K562 (cell line): ENCODE results near the gene IRAG1. TPM values are rescaled to one million over a fixed set of nuclear protein-coding genes. Genes with fewer than 3 reads are reported as not detected.

Experiments used
- ATAC-seq: fragments of 200-7000 bp; cut with Tn5 transposase; 3 replicates; pipeline ENCODE4 v1.9.1; 2020; ENCODE audit warnings: moderate library complexity
- BruUV-seq: library from RNA; stranded (reverse); fragments of 400-500 nt; replicated peaks from 2 replicates; lab custom pipeline; 2021; lab: Mats Ljungman, UMichigan
- CTCF ChIA-PET: fragments of 300-600 bp; formaldehyde crosslinking; extraction: SDS; loops from one replicate; lab custom pipeline; 2021; ENCODE audit warnings: low intra/inter-chr PET ratio; lab: Yijun Ruan, JAX
- POLR2A ChIA-PET: fragments of 300-600, 350-650 bp; sonication (Branson Sonifier 250); formaldehyde crosslinking; extraction: SDS; loops from one replicate; lab custom pipeline; 2021; ENCODE audit warnings: antibody characterized with exemption, inconsistent platforms; lab: Yijun Ruan, JAX
- DNase-seq, 4 experiments: peaks; one replicate each; pipeline versions ENCODE4 v3.0.0 to v3.0.0-alpha.2; 2011 to 2018; ENCODE audit warnings: low spot score in 3 of 4, mixed read lengths in 3 of 4; ENCODE audit errors: extremely low read depth in 1 of 4
- FAIRE-seq: peaks from 2 replicates; lab custom pipeline; 2011; peaks lifted over from hg19 to GRCh38; lab: Jason Lieb, UNC
- H2AFZ ChIP-seq: 2 replicates; pipeline ENCODE4 v1.6.0; 2011; ENCODE audit warnings: low read depth, low read length, control low read depth, inconsistent platforms
- H3K27ac ChIP-seq: fragments of 200-600 bp; 3 replicates; pipeline ENCODE4 v1.8.0; 2011; ENCODE audit warnings: low read depth, mild to moderate bottlenecking, control low read depth, inconsistent platforms, low read length, moderate library complexity, mixed read lengths; ENCODE audit errors: extremely low read depth
- H3K27me3 ChIP-seq, 2 experiments: fragments of 300-600 bp in 1 of 2; 2 replicates in 1 of 2; 3 replicates in 1 of 2; pipeline versions ENCODE4 v1.6.0 to v1.8.0; 2011; ENCODE audit warnings: inconsistent platforms in 2 of 2, low read length in 2 of 2, mild to moderate bottlenecking in 1 of 2, mixed read lengths in 1 of 2, moderate library complexity in 1 of 2; ENCODE audit not compliant: control insufficient read depth in 2 of 2, insufficient read depth in 2 of 2
- H3K36me3 ChIP-seq: fragments of 300-600 bp; 3 replicates; pipeline ENCODE4 v1.8.0; 2011; ENCODE audit warnings: mild to moderate bottlenecking, low read length, inconsistent platforms; ENCODE audit not compliant: control insufficient read depth, insufficient read depth
- H3K4me1 ChIP-seq, 2 experiments: fragments of 200-600 bp in 1 of 2; replicated peaks in 1 of 2; 2 replicates in 1 of 2; 3 replicates in 1 of 2; pipeline versions ENCODE4 v1.5.1 to v1.8.0; 2011; ENCODE audit warnings: inconsistent platforms in 2 of 2, low read length in 2 of 2, mild to moderate bottlenecking in 1 of 2, mixed read lengths in 1 of 2, moderate library complexity in 1 of 2; ENCODE audit not compliant: control insufficient read depth in 2 of 2, insufficient read depth in 2 of 2
- H3K4me2 ChIP-seq: 2 replicates; pipeline ENCODE4 v1.6.1; 2011; ENCODE audit warnings: low read length, control low read depth, inconsistent platforms, mixed read lengths; ENCODE audit not compliant: insufficient read depth
- H3K4me3 ChIP-seq: fragments of 200-600 bp; sonication (generic), shearing (Covaris generic); 2 replicates; pipeline ENCODE4 v1.5.1; 2016; ENCODE audit warnings: control low read depth, inconsistent platforms
- H3K79me2 ChIP-seq: fragments of 200-600 bp; 3 replicates; pipeline ENCODE4 v1.8.0; 2011; ENCODE audit warnings: low read length, inconsistent platforms; ENCODE audit not compliant: control insufficient read depth, insufficient read depth
- H3K9ac ChIP-seq, 2 experiments: 2 replicates each; pipeline versions ENCODE4 v1.6.0 to v1.6.1; 2011; ENCODE audit warnings: low read depth in 2 of 2, low read length in 2 of 2, control low read depth in 1 of 2, inconsistent platforms in 1 of 2, mild to moderate bottlenecking in 1 of 2, mixed read lengths in 1 of 2; ENCODE audit not compliant: insufficient read depth in 1 of 2
- H3K9me1 ChIP-seq: one replicate; pipeline ENCODE4 v1.6.0; 2011; ENCODE audit warnings: inconsistent platforms, mild to moderate bottlenecking, low read length, moderate library complexity; ENCODE audit not compliant: control insufficient read depth, insufficient read depth
- H3K9me3 ChIP-seq: replicated peaks from 2 replicates; pipeline ENCODE4 v1.5.1; 2011; ENCODE audit warnings: low read depth, low read length, inconsistent platforms; ENCODE audit not compliant: control insufficient read depth, insufficient read depth
- H4K20me1 ChIP-seq: replicated peaks from 2 replicates; pipeline ENCODE4 v1.6.1; 2011; ENCODE audit warnings: low read length, inconsistent platforms, mixed read lengths; ENCODE audit not compliant: control insufficient read depth, insufficient read depth
- AFF1 ChIP-seq, 2 experiments: fragments of 450-650 bp; IDR thresholded peaks; 2 replicates each; pipeline ENCODE4 v1.6.1; 2018; ENCODE audit warnings: mild to moderate bottlenecking in 2 of 2, low read depth in 1 of 2; ENCODE audit not compliant: partially characterized antibody in 2 of 2
- ESRRA ChIP-seq: fragments of 450-650 bp; IDR thresholded peaks from 2 replicates; pipeline ENCODE4 v1.6.1; 2014; ENCODE audit warnings: low read depth, mild to moderate bottlenecking, moderate library complexity, borderline replicate concordance
- GATA2 ChIP-seq: sonication (generic); formaldehyde crosslinking; IDR thresholded peaks from 2 replicates; pipeline ENCODE4 v1.4.0; 2020; ENCODE audit warnings: mild to moderate bottlenecking, missing genetic modification reagents
- HMBOX1 ChIP-seq: sonication (generic); IDR thresholded peaks from 2 replicates; pipeline ENCODE4 v1.6.1; 2016
- NFRKB ChIP-seq: fragments of 450-650 bp; IDR thresholded peaks from 2 replicates; pipeline ENCODE4 v1.6.1; 2016; ENCODE audit warnings: low read depth
- NR1H2 ChIP-seq: sonication (generic); formaldehyde crosslinking; IDR thresholded peaks from 2 replicates; pipeline ENCODE4 v1.4.0; 2020; ENCODE audit warnings: mild to moderate bottlenecking, missing genetic modification reagents
- NRF1 ChIP-seq, 2 experiments: fragments of 450-650 bp; IDR thresholded peaks in 1 of 2; conservative IDR thresholded peaks in 1 of 2; 2 replicates each; pipeline ENCODE4 v1.6.1; 2014; ENCODE audit warnings: mild to moderate bottlenecking in 2 of 2
- SAFB2 ChIP-seq: fragments of 200-400 bp; formaldehyde crosslinking; IDR thresholded peaks from 2 replicates; pipeline ENCODE4 v1.6.1; 2018; ENCODE audit warnings: borderline replicate concordance, low read length, low read depth, moderate library complexity; ENCODE audit not compliant: severe bottlenecking
- SMARCB1 ChIP-seq: IDR thresholded peaks from 2 replicates; pipeline ENCODE4 v1.6.1; 2011; ENCODE audit warnings: improper control_type of control experiment, low read depth; ENCODE audit not compliant: insufficient read length
- SNIP1 ChIP-seq: fragments of 450-650 bp; IDR thresholded peaks from 2 replicates; pipeline ENCODE4 v1.7.1; 2017; ENCODE audit warnings: low read depth, mild to moderate bottlenecking
- SREBF2 ChIP-seq: sonication (generic); formaldehyde crosslinking; IDR thresholded peaks from 2 replicates; pipeline ENCODE4 v1.4.0; 2020; ENCODE audit warnings: mild to moderate bottlenecking, missing genetic modification reagents
- TFE3 ChIP-seq: fragments of 450-650 bp; formaldehyde crosslinking; IDR thresholded peaks from 2 replicates; pipeline ENCODE4 v1.4.0; 2020; ENCODE audit warnings: mild to moderate bottlenecking, mixed read lengths
- ZNF311 ChIP-seq: fragments of 250-450 bp; sonication (Bioruptor Pico); IDR thresholded peaks from 2 replicates; pipeline ENCODE4 v1.4.0; 2020; ENCODE audit warnings: mild to moderate bottlenecking, moderate library complexity
- ZNF408 ChIP-seq: fragments of 250-450 bp; sonication (Bioruptor Pico); IDR thresholded peaks from 2 replicates; pipeline ENCODE4 v1.4.0; 2020; ENCODE audit warnings: low read depth, mild to moderate bottlenecking, moderate library complexity
- WGBS: fragments of 100-300 bp; shearing (Covaris generic); methylation state at CpG from one replicate; pipeline ENCODE4 v1.1.6; 2016; ENCODE audit warnings: low coverage, mixed read lengths; ENCODE audit not compliant: insufficient coverage; ENCODE audit errors: missing lambda C conversion rate; 5-methylcytosine and 5-hydroxymethylcytosine counted together
- in situ Hi-C: fragments of 300-500 bp; cut with MboI; formaldehyde crosslinking; loops from 4 replicates; pipeline ENCODE4 v1.15.0; 2018; ENCODE audit warnings: inconsistent platforms, mixed read lengths
- intact Hi-C: fragments of 100-400 bp; cut with micrococcal nuclease; formaldehyde crosslinking; loops from 2 replicates; pipeline ENCODE4 v1.14.2; 2022
- polyA plus RNA-seq, 8 experiments: library from polyadenylated mRNA; depleted of rRNA in 4 of 8; stranded (reverse) in 5 of 8; unstranded in 3 of 8; fragments of >200 nt; fragmentation: Nextera tagmentation in 2 of 8; fragmentation: Illumina TruSeq in 1 of 8; extraction: Ambion mirVana in 2 of 8; extraction: Trizol in 1 of 8; gene quantifications; 2 replicates each; pipeline versions ENCODE4 v1.2.1 to v1.2.3, GENCODE V29; 2011 to 2014; ENCODE audit warnings: inconsistent platforms in 1 of 8, missing spikeins in 1 of 8
- total RNA-seq, 7 experiments: library from RNA; depleted of rRNA in 6 of 7; stranded (reverse); fragments of >200 nt in 6 of 7; fragmentation: Illumina TruSeq in 2 of 7; extraction: Trizol in 2 of 7; gene quantifications; 2 replicates each; pipeline versions ENCODE4 v1.2.1 to v1.2.3, GENCODE V29; 2011 to 2021; ENCODE audit warnings: low replicate concordance in 1 of 7

Gene IRAG1
- total and polyA plus RNA-seq, 9 of the 15 experiments (the other 6 are each of a cell fraction or from before 2014, with no cell fraction given), result 0.01 to 0.22 (median 0.09) TPM; not detected in 1

GRCh38 chr11:10653946-10654810 lies 39.4 kb downstream of the IRAG1 start:
- peak; percentile 91 for FAIRE-seq
- Histone ChIP-seq H3K27me3 (no peaks in the 10 kb centered on the region), H3K9me3 (no peaks in the 10 kb centered on the region), H3K4me1 (peaks cover 29 to 35% of the 10 kb centered on the region in 2 experiments), H3K9ac (no peak overlapping the region), H3K4me3 (no peak overlapping the region), H4K20me1 (no peaks in the 10 kb centered on the region), H3K36me3 (no peaks in the 10 kb centered on the region), H3K79me2 (no peaks in the 10 kb centered on the region), H3K9me1 (no peaks in the 10 kb centered on the region), H3K27ac (peak overlapping the region; percentile 47; the same call in 2 of the 3 replicates), H3K4me2 (peak overlapping the region; percentile 6; the same call in 1 of the 2 replicates), H2AFZ (peak overlapping the region; percentile 92)
- BruUV-seq, result no TSS peak
- peak; percentile 69 to 89 (median 72) for DNase-seq
- ChIA-PET POLR2A (interaction anchor here (0.7 to 1.6 kb wide), 3 partner anchors 9 to 12 kb away, joined by 3 to 5 read pairs (median 4); no protein-coding TSS in a partner anchor), CTCF (interaction anchor here (0.5 to 2.8 kb wide), 9 partner anchors 35 to 1543 kb away, joined by 3 to 12 read pairs (median 3); no protein-coding TSS in a partner anchor)
- intact Hi-C loops (loop anchor here (1.0 to 5.0 kb wide), 7 partner anchors 30 to 248 kb away; partner anchors contain the start of gene AMPD3), in situ Hi-C loops (loop anchor here (10.0 kb wide), 1 partner anchor 249 kb away; no protein-coding TSS in a partner anchor)
- WGBS, result 25% methylated on average over 4 of the region's 4 CpGs
- ATAC-seq, result peak; percentile 80
- no peak for TF ChIP-seq GATA2
- 0 out of 2 replicates have a peak, but pooled peaks have one; percentile 58 for TF ChIP-seq SREBF2 (CRISPR knock-in tag)
- TF ChIP-seq ZNF408, result no peak
- peak; percentile 78 for TF ChIP-seq HMBOX1
- no peak for TF ChIP-seq SMARCB1
- no peak for TF ChIP-seq NRF1 (conservative IDR thresholded peaks at IDR 0.05 in 1 of 2, IDR thresholded peaks at IDR 0.05 in 1 of 2)
- TF ChIP-seq NFRKB, result peak; percentile 65; the same call in 1 of the 2 replicates
- TF ChIP-seq SNIP1, result no peak
- TF ChIP-seq ESRRA, result peak; percentile 11; the same call in 1 of the 2 replicates
- TF ChIP-seq ZNF311, result no peak
- TF ChIP-seq SAFB2, result no peak
- TF ChIP-seq AFF1 (IDR thresholded peaks at IDR 0.05; ENCODE audit: low read depth in 1 of 2, partially characterized antibody in 2 of 2), result no peak
- 0 out of 2 replicates have a peak, but pooled peaks have one; percentile 41 for TF ChIP-seq NR1H2 (CRISPR knock-in tag)
- TF ChIP-seq TFE3 (CRISPR knock-in tag), result no peak
